Lower leg skin (tissue), 4 donors: ENCODE results near the gene PTPRO. TPM values are rescaled to one million over a fixed set of nuclear protein-coding genes. Genes with fewer than 3 reads are reported as not detected.

ENCODE experiments used
- DNase-seq, 2 donors: peaks; one replicate each; pipeline ENCODE4 v3.0.0-alpha.2; 2019; ENCODE audit warnings: low spot score in 2 of 2
- H3K4me3 ChIP-seq: fragments of 200-600 bp; sonication (generic); 2 replicates; pipeline ENCODE4 v1.5.1; 2017; ENCODE audit warnings: mild to moderate bottlenecking, low read depth; ENCODE audit not compliant: poor library complexity, severe bottlenecking
- CTCF ChIP-seq, 3 donors: fragments of 450-650 bp; IDR thresholded peaks; one replicate each; pipeline ENCODE4 v1.5.1; 2016; ENCODE audit warnings: antibody characterized with exemption in 3 of 3, mild to moderate bottlenecking in 3 of 3, moderate library complexity in 2 of 3
- POLR2A ChIP-seq, 2 donors: fragments of 450-650 bp; IDR thresholded peaks; one replicate each; pipeline ENCODE4 v1.6.1; 2016 to 2017; ENCODE audit warnings: antibody characterized with exemption in 2 of 2, mild to moderate bottlenecking in 1 of 2, moderate library complexity in 1 of 2
- WGBS, 2 donors: methylation state at CpG; one replicate each; pipeline ENCODE4 v1.1.5; 2018; 5-methylcytosine and 5-hydroxymethylcytosine counted together
- intact Hi-C: fragments of 100-400 bp; cut with DNase I; formaldehyde crosslinking; loops from one replicate; pipeline ENCODE4 v1.15.0; 2023; ENCODE audit warnings: low total_unique reads
- total RNA-seq, 4 donors: library from RNA; depleted of rRNA; stranded (reverse); fragments of >200 nt; gene quantifications; one replicate each; pipeline ENCODE4 v1.1.0, GENCODE V29; 2016

Gene PTPRO
- total RNA-seq, 4 donors from 2014 or later: 0.29 to 0.91 (median 0.34) TPM; not detected in 1

- WGBS, 2 donors: 66 to 84% methylated on average over 2 of the region's 2 CpGs
Observed at GRCh38 chr12:15335959-15336358, 13.7 kb downstream of the PTPRO start.

GRCh38 chr12:15336768-15337553 is 14.7 kb downstream of the PTPRO start:
- no peak for TF ChIP-seq POLR2A (IDR thresholded peaks at IDR 0.05)
- TF ChIP-seq CTCF (IDR thresholded peaks at IDR 0.05): no peak
- intact Hi-C loops: no loop called here
- no peak overlapping the region for H3K4me3 ChIP-seq
- WGBS, 2 donors: 63 to 65% methylated on average over 9 of the region's 9 CpGs
- no peak for DNase-seq

More at GRCh38 chr12:15335959-15336358, 13.7 kb downstream of the PTPRO start:
- no peak for TF ChIP-seq POLR2A (IDR thresholded peaks at IDR 0.05)
- TF ChIP-seq CTCF (IDR thresholded peaks at IDR 0.05): no peak
- DNase-seq: no peak
- no peak overlapping the region for H3K4me3 ChIP-seq
- intact Hi-C loops: no loop called here

GRCh38 chr12:15341371-15341770 is 19.1 kb downstream of the PTPRO start:
- intact Hi-C loops: no loop called here
- no peak for TF ChIP-seq POLR2A (IDR thresholded peaks at IDR 0.05)
- TF ChIP-seq CTCF (IDR thresholded peaks at IDR 0.05): no peak
- no peak for DNase-seq

GRCh38 chr12:15344561-15344960 is 22.3 kb downstream of the PTPRO start:
- H3K4me3 ChIP-seq: no peak overlapping the region
- TF ChIP-seq CTCF (IDR thresholded peaks at IDR 0.05): no peak
- no peak for TF ChIP-seq POLR2A (IDR thresholded peaks at IDR 0.05)
- no peak for DNase-seq
- intact Hi-C loops: no loop called here
- 86 to 90% methylated on average over 4 of the region's 4 CpGs for WGBS, 2 donors

More at GRCh38 chr12:15341371-15341770, 19.1 kb downstream of the PTPRO start:
- no peak overlapping the region for H3K4me3 ChIP-seq

- no peak overlapping the region for H3K4me3 ChIP-seq
- intact Hi-C loops: no loop called here
- 67 to 70% methylated on average over 3 of the region's 3 CpGs for WGBS, 2 donors
- no peak for DNase-seq
- TF ChIP-seq CTCF (IDR thresholded peaks at IDR 0.05): no peak
- TF ChIP-seq POLR2A (IDR thresholded peaks at IDR 0.05): no peak
Observed at GRCh38 chr12:15346488-15346887, 24.2 kb downstream of the PTPRO start.

- no peak overlapping the region for H3K4me3 ChIP-seq
- intact Hi-C loops: no loop called here
- WGBS, 2 donors: 56 to 67% methylated on average over 1 of the region's 1 CpG
- no peak for DNase-seq
- TF ChIP-seq POLR2A (IDR thresholded peaks at IDR 0.05): no peak
- TF ChIP-seq CTCF (IDR thresholded peaks at IDR 0.05): no peak
Observed at GRCh38 chr12:15350643-15351042, 28.3 kb downstream of the PTPRO start.
